HepG2 (cell line): ENCODE results near the gene PPOX. TPM values are rescaled to one million over a fixed set of nuclear protein-coding genes. Genes with fewer than 3 reads are reported as not detected.
A peak's percentile ranks its signal among the peaks of the same experiment; 100 is the strongest.

Experiments used
- BRD4 ChIP-seq: sonication (generic); formaldehyde crosslinking; IDR thresholded peaks from 2 replicates; pipeline ENCODE4 v1.4.0; 2020; ENCODE audit warnings: missing genetic modification reagents
- CREB1 ChIP-seq, 2 experiments: fragments of 450-650 bp in 1 of 2; IDR thresholded peaks; 2 replicates each; pipeline ENCODE4 v1.6.1; 2016 to 2017; ENCODE audit warnings: control low read depth in 1 of 2, mild to moderate bottlenecking in 1 of 2, missing compliant biosample characterization in 1 of 2, missing genetic modification characterization in 1 of 2
- DMAP1 ChIP-seq: IDR thresholded peaks from 2 replicates; pipeline ENCODE4 v1.6.1; 2016
- FOXJ3 ChIP-seq: sonication (generic); formaldehyde crosslinking; IDR thresholded peaks from 2 replicates; pipeline ENCODE4 v1.4.0; 2020; ENCODE audit warnings: missing genetic modification reagents, mild to moderate bottlenecking, borderline replicate concordance
- HDAC1 ChIP-seq: sonication (generic); formaldehyde crosslinking; IDR thresholded peaks from 2 replicates; pipeline ENCODE4 v1.5.1; 2020; ENCODE audit warnings: mild to moderate bottlenecking, missing genetic modification reagents
- HIVEP1 ChIP-seq: sonication (generic); formaldehyde crosslinking; IDR thresholded peaks from 2 replicates; pipeline ENCODE4 v1.4.0; 2020; ENCODE audit warnings: mild to moderate bottlenecking, missing genetic modification reagents
- KDM3A ChIP-seq: IDR thresholded peaks from 2 replicates; pipeline ENCODE4 v1.6.1; 2018; ENCODE audit warnings: low read depth, missing compliant biosample characterization
- KLF11 ChIP-seq: IDR thresholded peaks from 2 replicates; pipeline ENCODE4 v1.6.1; 2016; ENCODE audit warnings: missing compliant biosample characterization
- MED1 ChIP-seq: sonication (generic); formaldehyde crosslinking; IDR thresholded peaks from 2 replicates; pipeline ENCODE4 v1.4.0; 2020; ENCODE audit warnings: missing genetic modification reagents
- MTA3 ChIP-seq: sonication (generic); formaldehyde crosslinking; IDR thresholded peaks from 2 replicates; pipeline ENCODE4 v1.4.0; 2020; ENCODE audit warnings: missing genetic modification reagents
- MYC ChIP-seq: sonication (generic); formaldehyde crosslinking; IDR thresholded peaks from 2 replicates; pipeline ENCODE4 v1.9.0; 2021; ENCODE audit warnings: missing genetic modification reagents, borderline replicate concordance
- PRMT3 ChIP-seq: sonication (generic); formaldehyde crosslinking; IDR thresholded peaks from 2 replicates; pipeline ENCODE4 v1.8.1; 2022; ENCODE audit warnings: low read depth, mild to moderate bottlenecking, moderate library complexity, missing genetic modification reagents, borderline replicate concordance
- SOX6 ChIP-seq, 2 experiments: fragments of 450-650 bp in 1 of 2; sonication (generic) in 1 of 2; formaldehyde crosslinking in 1 of 2; IDR thresholded peaks; 2 replicates each; pipeline versions ENCODE4 v1.4.0 to v1.6.1; 2017 to 2020; ENCODE audit warnings: antibody characterized with exemption in 1 of 2, mild to moderate bottlenecking in 1 of 2, missing genetic modification reagents in 1 of 2
- SRF ChIP-seq: IDR thresholded peaks from 2 replicates; pipeline ENCODE4 v1.6.1; 2011; ENCODE audit warnings: mild to moderate bottlenecking, low read depth, low read length, moderate library complexity
- TCF12 ChIP-seq, 2 experiments: fragments of 450-650 bp in 1 of 2; sonication (generic) in 1 of 2; formaldehyde crosslinking in 1 of 2; IDR thresholded peaks; 2 replicates each; pipeline versions ENCODE4 v1.6.1 to v1.8.0; 2017 to 2022; ENCODE audit warnings: antibody characterized with exemption in 1 of 2, mild to moderate bottlenecking in 1 of 2, missing genetic modification reagents in 1 of 2, moderate library complexity in 1 of 2
- TRIM24 ChIP-seq: sonication (generic); formaldehyde crosslinking; IDR thresholded peaks from 2 replicates; pipeline ENCODE4 v1.8.0; 2022; ENCODE audit warnings: mild to moderate bottlenecking, missing genetic modification reagents
- ZFP36 ChIP-seq: fragments of 150-350 bp; IDR thresholded peaks from 2 replicates; pipeline ENCODE4 v1.6.1; 2018; ENCODE audit warnings: borderline replicate concordance, low read length, low read depth; ENCODE audit not compliant: partially characterized antibody
- ZNF382 ChIP-seq: sonication (generic); formaldehyde crosslinking; IDR thresholded peaks from 2 replicates; pipeline ENCODE4 v1.5.0; 2020; ENCODE audit warnings: missing genetic modification reagents, mild to moderate bottlenecking, borderline replicate concordance
- ZNF451 ChIP-seq: sonication (generic); formaldehyde crosslinking; IDR thresholded peaks from 2 replicates; pipeline ENCODE4 v1.5.0; 2020; ENCODE audit warnings: mild to moderate bottlenecking, missing genetic modification reagents
- ZNF782 ChIP-seq: sonication (generic); formaldehyde crosslinking; IDR thresholded peaks from 2 replicates; pipeline ENCODE4 v1.4.0; 2020; ENCODE audit warnings: missing genetic modification reagents, mild to moderate bottlenecking, borderline replicate concordance
- polyA plus RNA-seq, 8 experiments: library from polyadenylated mRNA; depleted of rRNA in 3 of 8; stranded (reverse) in 7 of 8; unstranded in 1 of 8; fragments of >200 nt; fragmentation: Illumina TruSeq in 4 of 8; extraction: Trizol in 4 of 8; gene quantifications; 2 replicates each; pipeline versions ENCODE4 v1.2.1 to v1.2.3, GENCODE V29; 2011 to 2016; ENCODE audit warnings: low read depth in 4 of 8, missing spikeins in 1 of 8, mixed read lengths in 1 of 8; ENCODE audit not compliant: insufficient read depth in 1 of 8
- total RNA-seq, 5 experiments: library from RNA; depleted of rRNA; stranded (reverse); fragments of >200 nt; fragmentation: Illumina TruSeq; extraction: Trizol; gene quantifications; 2 replicates each; pipeline ENCODE4 v1.2.3, GENCODE V29; 2016; ENCODE audit warnings: low read depth in 1 of 5
- TF ChIP-seq, protein P1 (sequence below): IDR thresholded peaks from 2 replicates; pipeline ENCODE4 v1.4.0; 2020; ENCODE audit warnings: mild to moderate bottlenecking, missing genetic modification reagents
- TF ChIP-seq, protein P2 (sequence below): sonication (generic); formaldehyde crosslinking; IDR thresholded peaks from 2 replicates; pipeline ENCODE4 v1.8.0; 2022; ENCODE audit warnings: mild to moderate bottlenecking, missing genetic modification reagents, borderline replicate concordance
- TF ChIP-seq, protein P3 (sequence below): sonication (generic); formaldehyde crosslinking; IDR thresholded peaks from 2 replicates; pipeline ENCODE4 v1.4.0; 2020; ENCODE audit warnings: missing genetic modification reagents, low read depth, mild to moderate bottlenecking, borderline replicate concordance

Gene PPOX
- total and polyA plus RNA-seq, 2 of the 13 experiments (the other 11 are each of a cell fraction or from before 2014, with no cell fraction given): 15.5 to 27.7 TPM

DNA sequence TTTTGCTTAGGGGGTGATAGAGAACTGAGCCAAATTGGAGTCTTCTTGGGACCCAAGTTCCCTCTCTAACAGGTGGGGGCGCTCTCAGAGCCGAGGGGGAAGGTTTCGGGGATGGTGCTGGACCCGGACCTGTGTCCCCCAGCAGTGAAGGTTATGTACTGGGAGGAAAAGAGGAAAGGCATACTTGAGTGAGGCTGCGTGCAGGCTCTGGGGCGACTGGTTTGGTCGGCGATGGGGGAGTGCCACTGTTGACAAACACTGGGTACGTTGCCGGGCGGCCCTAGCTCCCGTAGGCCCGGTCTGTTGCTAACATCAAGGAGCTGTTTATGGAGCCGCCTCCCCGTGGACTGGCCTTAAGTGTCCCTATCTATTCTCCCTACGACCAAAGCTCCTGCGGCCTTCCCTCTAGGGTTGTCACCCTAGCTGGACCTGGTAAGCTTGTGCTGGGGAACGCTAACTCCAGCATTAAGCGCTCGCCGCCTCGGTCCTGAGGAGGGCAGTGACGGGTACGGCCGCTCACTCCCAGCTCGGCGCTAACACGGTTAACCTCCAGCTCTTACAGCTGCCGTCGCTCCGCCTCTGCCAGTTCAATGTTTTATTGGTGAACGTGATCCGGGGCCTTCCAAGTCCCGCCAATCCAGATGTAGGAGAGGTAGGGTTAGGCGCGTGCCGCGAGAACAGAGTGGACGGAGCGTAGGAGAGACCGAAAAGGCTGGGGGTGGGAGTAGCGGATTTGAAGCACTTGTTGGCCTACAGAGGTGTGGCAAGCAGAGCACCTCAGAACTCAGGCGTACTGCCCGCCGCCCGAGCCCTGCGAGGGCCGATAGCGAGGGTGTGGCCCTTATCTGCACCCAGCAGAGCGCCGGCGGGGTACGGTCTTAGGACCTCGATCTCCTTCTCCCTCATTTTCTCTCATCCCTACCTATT is at the start of gene PPOX (continued):
- TF ChIP-seq TCF12 (IDR thresholded peaks at IDR 0.05) (no peak), TCF12 (CRISPR knock-in tag; IDR thresholded peaks at IDR 0.05) (no peak), HIVEP1 (CRISPR knock-in tag) (peak; percentile 62), MED1 (peak; percentile 46), PRMT3 (CRISPR knock-in tag) (no peak), MTA3 (CRISPR knock-in tag) (no peak), KLF11 (CRISPR knock-in tag) (no peak; the same call in 1 of the 2 replicates), KDM3A (CRISPR knock-in tag) (no peak; the same call in 1 of the 2 replicates), ZNF451 (CRISPR knock-in tag) (no peak), HDAC1 (CRISPR knock-in tag) (peak; percentile 64), MYC (CRISPR knock-in tag) (no peak), CREB1 (IDR thresholded peaks at IDR 0.05) (peak; percentile 46), CREB1 (CRISPR knock-in tag; IDR thresholded peaks at IDR 0.05) (peak; percentile 71), BRD4 (CRISPR knock-in tag) (0 out of 2 replicates have a peak, but pooled peaks have one; percentile 20), ZFP36 (no peak), ZNF382 (CRISPR knock-in tag) (no peak), SOX6 (IDR thresholded peaks at IDR 0.05) (no peak), SOX6 (CRISPR knock-in tag; IDR thresholded peaks at IDR 0.05) (peak; percentile 60), FOXJ3 (CRISPR knock-in tag) (0 out of 2 replicates have a peak, but pooled peaks have one; percentile 44), ZNF782 (no peak), TRIM24 (CRISPR knock-in tag) (no peak), SRF (no peak), DMAP1 (CRISPR knock-in tag) (no peak)
- TF ChIP-seq, protein P1, sequence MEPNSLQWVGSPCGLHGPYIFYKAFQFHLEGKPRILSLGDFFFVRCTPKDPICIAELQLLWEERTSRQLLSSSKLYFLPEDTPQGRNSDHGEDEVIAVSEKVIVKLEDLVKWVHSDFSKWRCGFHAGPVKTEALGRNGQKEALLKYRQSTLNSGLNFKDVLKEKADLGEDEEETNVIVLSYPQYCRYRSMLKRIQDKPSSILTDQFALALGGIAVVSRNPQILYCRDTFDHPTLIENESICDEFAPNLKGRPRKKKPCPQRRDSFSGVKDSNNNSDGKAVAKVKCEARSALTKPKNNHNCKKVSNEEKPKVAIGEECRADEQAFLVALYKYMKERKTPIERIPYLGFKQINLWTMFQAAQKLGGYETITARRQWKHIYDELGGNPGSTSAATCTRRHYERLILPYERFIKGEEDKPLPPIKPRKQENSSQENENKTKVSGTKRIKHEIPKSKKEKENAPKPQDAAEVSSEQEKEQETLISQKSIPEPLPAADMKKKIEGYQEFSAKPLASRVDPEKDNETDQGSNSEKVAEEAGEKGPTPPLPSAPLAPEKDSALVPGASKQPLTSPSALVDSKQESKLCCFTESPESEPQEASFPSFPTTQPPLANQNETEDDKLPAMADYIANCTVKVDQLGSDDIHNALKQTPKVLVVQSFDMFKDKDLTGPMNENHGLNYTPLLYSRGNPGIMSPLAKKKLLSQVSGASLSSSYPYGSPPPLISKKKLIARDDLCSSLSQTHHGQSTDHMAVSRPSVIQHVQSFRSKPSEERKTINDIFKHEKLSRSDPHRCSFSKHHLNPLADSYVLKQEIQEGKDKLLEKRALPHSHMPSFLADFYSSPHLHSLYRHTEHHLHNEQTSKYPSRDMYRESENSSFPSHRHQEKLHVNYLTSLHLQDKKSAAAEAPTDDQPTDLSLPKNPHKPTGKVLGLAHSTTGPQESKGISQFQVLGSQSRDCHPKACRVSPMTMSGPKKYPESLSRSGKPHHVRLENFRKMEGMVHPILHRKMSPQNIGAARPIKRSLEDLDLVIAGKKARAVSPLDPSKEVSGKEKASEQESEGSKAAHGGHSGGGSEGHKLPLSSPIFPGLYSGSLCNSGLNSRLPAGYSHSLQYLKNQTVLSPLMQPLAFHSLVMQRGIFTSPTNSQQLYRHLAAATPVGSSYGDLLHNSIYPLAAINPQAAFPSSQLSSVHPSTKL: peak; percentile 15; the same call in 1 of the 2 replicates
- TF ChIP-seq, protein P2, sequence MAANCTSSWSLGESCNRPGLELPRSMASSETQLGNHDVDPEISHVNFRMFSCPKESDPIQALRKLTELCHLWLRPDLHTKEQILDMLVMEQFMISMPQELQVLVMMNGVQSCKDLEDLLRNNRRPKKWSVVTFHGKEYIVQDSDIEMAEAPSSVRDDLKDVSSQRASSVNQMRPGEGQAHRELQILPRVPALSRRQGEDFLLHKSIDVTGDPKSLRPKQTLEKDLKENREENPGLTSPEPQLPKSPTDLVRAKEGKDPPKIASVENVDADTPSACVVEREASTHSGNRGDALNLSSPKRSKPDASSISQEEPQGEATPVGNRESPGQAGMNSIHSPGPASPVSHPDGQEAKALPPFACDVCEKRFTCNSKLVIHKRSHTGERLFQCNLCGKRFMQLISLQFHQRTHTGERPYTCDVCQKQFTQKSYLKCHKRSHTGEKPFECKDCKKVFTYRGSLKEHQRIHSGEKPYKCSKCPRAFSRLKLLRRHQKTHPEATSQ (CRISPR knock-in tag): no peak
- TF ChIP-seq, protein P3, sequence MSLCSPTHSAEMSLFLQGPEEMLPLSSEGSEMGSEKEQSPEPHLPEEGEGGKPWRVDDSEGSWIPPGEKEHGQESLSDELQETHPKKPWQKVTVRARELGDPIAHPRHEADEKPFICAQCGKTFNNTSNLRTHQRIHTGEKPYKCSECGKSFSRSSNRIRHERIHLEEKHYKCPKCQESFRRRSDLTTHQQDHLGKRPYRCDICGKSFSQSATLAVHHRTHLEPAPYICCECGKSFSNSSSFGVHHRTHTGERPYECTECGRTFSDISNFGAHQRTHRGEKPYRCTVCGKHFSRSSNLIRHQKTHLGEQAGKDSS (CRISPR knock-in tag): no peak
